GM12878 (cell line): ENCODE results near the gene AP2A2. TPM values are rescaled to one million over a fixed set of nuclear protein-coding genes. Genes with fewer than 3 reads are reported as not detected.

Source experiments
- ATAC-seq: fragments of 200-7000 bp; cut with Tn5 transposase; 3 replicates; pipeline ENCODE4 v1.9.1; 2020; ENCODE audit warnings: mild to moderate bottlenecking, moderate library complexity
- BruUV-seq: library from RNA; stranded (reverse); fragments of 400-500 nt; replicated peaks from 2 replicates; lab custom pipeline; 2021; lab: Mats Ljungman, UMichigan
- CTCF ChIA-PET: fragments of 300-600 bp; sonication (Branson Sonifier 250); formaldehyde crosslinking; extraction: SDS; loops from one replicate; lab custom pipeline; 2021; ENCODE audit warnings: inconsistent platforms; lab: Yijun Ruan, JAX
- POLR2A ChIA-PET: fragments of 350-600 bp; formaldehyde crosslinking; extraction: SDS; loops from one replicate; lab custom pipeline; 2021; ENCODE audit warnings: inconsistent platforms; lab: Charles Lee
- RAD21 ChIA-PET: fragments of 300-600 bp; sonication (Branson Sonifier 250); formaldehyde crosslinking; loops from one replicate; lab custom pipeline; 2023; ENCODE audit warnings: antibody characterized with exemption; ENCODE audit not compliant: unreplicated experiment; lab: Charles Lee
- SMC1A ChIA-PET: fragments of 300-600 bp; sonication (Branson Sonifier 250); formaldehyde crosslinking; loops from one replicate; lab custom pipeline; 2023; ENCODE audit not compliant: unreplicated experiment, uncharacterized antibody; lab: Charles Lee
- DNase-seq: peaks from one replicate; pipeline ENCODE4 v3.0.0-alpha.2; 2011; ENCODE audit warnings: low read depth, low spot score
- FAIRE-seq: peaks from 3 replicates; lab custom pipeline; 2011; peaks lifted over from hg19 to GRCh38; lab: Jason Lieb, UNC
- H2AFZ ChIP-seq: 2 replicates; pipeline ENCODE4 v1.6.0; 2011; ENCODE audit warnings: low read depth, low read length, control low read depth; ENCODE audit not compliant: control insufficient read depth
- H3K27ac ChIP-seq: 2 replicates; pipeline ENCODE4 v1.5.1; 2011; ENCODE audit warnings: control low read depth; ENCODE audit not compliant: control insufficient read depth, insufficient read depth
- H3K27me3 ChIP-seq, 2 experiments: replicated peaks in 1 of 2; 2 replicates each; pipeline versions ENCODE4 v1.6.0 to v1.6.1; 2011; ENCODE audit warnings: low read length in 1 of 2; ENCODE audit not compliant: control insufficient read depth in 2 of 2, insufficient read depth in 2 of 2
- H3K36me3 ChIP-seq, 2 experiments: 2 replicates each; pipeline ENCODE4 v1.5.1; 2011; ENCODE audit warnings: low read length in 1 of 2; ENCODE audit not compliant: control insufficient read depth in 2 of 2, insufficient read depth in 2 of 2
- H3K4me1 ChIP-seq: 2 replicates; pipeline ENCODE4 v1.6.1; 2011; ENCODE audit warnings: mild to moderate bottlenecking, low read length, moderate library complexity, mixed read lengths; ENCODE audit not compliant: control insufficient read depth, insufficient read depth
- H3K4me2 ChIP-seq: 2 replicates; pipeline ENCODE4 v1.6.0; 2011; ENCODE audit warnings: control low read depth; ENCODE audit not compliant: control insufficient read depth, insufficient read depth
- H3K4me3 ChIP-seq: fragments of 200-600 bp; sonication (generic); 2 replicates; pipeline ENCODE4 v1.5.1; 2016
- H3K79me2 ChIP-seq: 2 replicates; pipeline ENCODE4 v1.6.0; 2011; ENCODE audit warnings: low read length; ENCODE audit not compliant: control insufficient read depth, insufficient read depth
- H3K9ac ChIP-seq: 2 replicates; pipeline ENCODE4 v1.8.0; 2011; ENCODE audit warnings: low read length, control low read depth, mixed read lengths; ENCODE audit not compliant: control insufficient read depth, insufficient read depth
- H3K9me3 ChIP-seq: replicated peaks from 3 replicates; pipeline ENCODE4 v1.5.1; 2011; ENCODE audit warnings: mild to moderate bottlenecking, low read length; ENCODE audit not compliant: control insufficient read depth, insufficient read depth
- H4K20me1 ChIP-seq: 2 replicates; pipeline ENCODE4 v1.6.0; 2011; ENCODE audit not compliant: control insufficient read depth, insufficient read depth
- BMI1 ChIP-seq: fragments of 450-650 bp; IDR thresholded peaks from 2 replicates; pipeline ENCODE4 v1.6.1; 2016; ENCODE audit warnings: mild to moderate bottlenecking, moderate library complexity, borderline replicate concordance
- BRCA1 ChIP-seq: IDR thresholded peaks from 2 replicates; pipeline ENCODE4 v1.6.1; 2011; ENCODE audit warnings: low read depth, low read length, improper control_type of control experiment
- CEBPB ChIP-seq, 2 experiments: fragments of 150-350 bp in 1 of 2; IDR thresholded peaks; 2 replicates each; pipeline ENCODE4 v1.6.1; 2012 to 2014; ENCODE audit warnings: low read depth in 2 of 2, low read length in 2 of 2, borderline replicate concordance in 1 of 2, inconsistent platforms in 1 of 2
- CREB1 ChIP-seq: IDR thresholded peaks from 2 replicates; pipeline ENCODE4 v1.6.1; 2012; ENCODE audit warnings: low read depth, mild to moderate bottlenecking, inconsistent platforms
- HDAC6 ChIP-seq: fragments of 200-600 bp; sonication (generic); IDR thresholded peaks from one replicate; pipeline ENCODE4 v1.8.0; 2017; ENCODE audit warnings: antibody characterized with exemption; ENCODE audit not compliant: unreplicated experiment
- NFIC ChIP-seq: IDR thresholded peaks from 2 replicates; pipeline ENCODE4 v1.6.1; 2012; ENCODE audit warnings: low read depth, mild to moderate bottlenecking, inconsistent platforms, low read length, moderate library complexity
- PKNOX1 ChIP-seq: fragments of 450-650 bp; IDR thresholded peaks from 2 replicates; pipeline ENCODE4 v1.6.1; 2016; ENCODE audit warnings: mild to moderate bottlenecking
- RBBP5 ChIP-seq: fragments of 200-600 bp; sonication (generic); conservative IDR thresholded peaks from 2 replicates; pipeline ENCODE4 v1.6.1; 2016
- SMARCA5 ChIP-seq: fragments of 450-650 bp; IDR thresholded peaks from 2 replicates; pipeline ENCODE4 v1.6.1; 2017; ENCODE audit warnings: mild to moderate bottlenecking
- SREBF1 ChIP-seq: IDR thresholded peaks from 2 replicates; pipeline ENCODE4 v1.6.1; 2012; ENCODE audit warnings: mild to moderate bottlenecking, low read length
- ZNF592 ChIP-seq: fragments of 450-650 bp; IDR thresholded peaks from 2 replicates; pipeline ENCODE4 v1.6.1; 2017; ENCODE audit warnings: mild to moderate bottlenecking, moderate library complexity
- WGBS: methylation state at CpG from one replicate; pipeline ENCODE4 v1.1.6; 2016; ENCODE audit warnings: low lambda C conversion rate; ENCODE audit not compliant: insufficient replicate concordance, insufficient coverage; ENCODE audit errors: missing lambda C conversion rate; 5-methylcytosine and 5-hydroxymethylcytosine counted together
- in situ Hi-C: fragments of 300-500 bp; cut with MboI; formaldehyde crosslinking; loops from 9 replicates; pipeline ENCODE4 v1.14.3; 2018; ENCODE audit warnings: mixed read lengths
- intact Hi-C: fragments of 100-400 bp; cut with micrococcal nuclease; formaldehyde crosslinking; loops from one replicate; pipeline ENCODE4 v1.14.2; 2022; ENCODE audit not compliant: unreplicated experiment
- polyA plus RNA-seq, 11 experiments: library from polyadenylated mRNA; depleted of rRNA in 4 of 11; unstranded in 6 of 11; stranded (reverse) in 5 of 11; fragments of >200 nt; fragmentation: Nextera tagmentation in 4 of 11; fragmentation: Illumina TruSeq in 1 of 11; extraction: Ambion mirVana in 4 of 11; extraction: Trizol in 1 of 11; gene quantifications; 1 replicate in 1 of 11; 2 replicates in 10 of 11; pipeline versions ENCODE4 v1.2.1 to v1.2.3, GENCODE V29; 2011 to 2016; ENCODE audit warnings: inconsistent platforms in 2 of 11, missing spikeins in 2 of 11, low read depth in 1 of 11
- total RNA-seq, 4 experiments: library from RNA; depleted of rRNA in 3 of 4; stranded (reverse); fragments of >200 nt in 3 of 4; fragmentation: Illumina TruSeq in 1 of 4; extraction: Trizol in 1 of 4; gene quantifications; 2 replicates each; pipeline versions ENCODE4 v1.2.1 to v1.2.3, GENCODE V29; 2013 to 2021
- TF ChIP-seq, protein P1 (sequence below): fragments of 150-350 bp; IDR thresholded peaks from 2 replicates; pipeline ENCODE4 v1.6.1; 2016; ENCODE audit warnings: low read depth, low read length
- TF ChIP-seq, protein P2 (sequence below): fragments of 450-650 bp; IDR thresholded peaks from 2 replicates; pipeline ENCODE4 v1.6.1; 2017; ENCODE audit warnings: mild to moderate bottlenecking

AP2A2 gene
- total and polyA plus RNA-seq, 10 of the 15 experiments (the other 5 are each of a cell fraction or from before 2014, with no cell fraction given): 0.58 to 48.8 (median 18.2) TPM

DNA sequence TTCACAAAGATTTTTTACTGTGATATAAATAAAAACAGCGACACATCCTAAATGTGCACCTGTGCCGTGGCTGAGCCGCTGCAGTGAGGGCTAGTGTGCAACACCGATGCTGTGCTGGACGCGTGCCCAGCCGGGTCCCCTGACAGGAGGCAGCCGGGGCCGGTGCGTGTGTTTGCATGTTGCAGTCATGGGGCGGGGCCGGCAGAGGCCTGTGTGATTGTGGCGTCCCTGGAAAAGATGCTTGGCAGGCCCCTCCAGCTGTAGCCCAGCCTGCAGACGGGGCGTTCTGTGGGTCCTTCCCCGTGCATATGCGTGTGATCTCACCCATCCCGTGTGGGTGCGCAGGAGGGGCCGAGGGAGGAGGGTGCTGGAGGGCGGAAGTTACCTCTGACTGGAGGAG is 80.3 kb downstream of the AP2A2 start (continued):
- TF ChIP-seq, protein P1, sequence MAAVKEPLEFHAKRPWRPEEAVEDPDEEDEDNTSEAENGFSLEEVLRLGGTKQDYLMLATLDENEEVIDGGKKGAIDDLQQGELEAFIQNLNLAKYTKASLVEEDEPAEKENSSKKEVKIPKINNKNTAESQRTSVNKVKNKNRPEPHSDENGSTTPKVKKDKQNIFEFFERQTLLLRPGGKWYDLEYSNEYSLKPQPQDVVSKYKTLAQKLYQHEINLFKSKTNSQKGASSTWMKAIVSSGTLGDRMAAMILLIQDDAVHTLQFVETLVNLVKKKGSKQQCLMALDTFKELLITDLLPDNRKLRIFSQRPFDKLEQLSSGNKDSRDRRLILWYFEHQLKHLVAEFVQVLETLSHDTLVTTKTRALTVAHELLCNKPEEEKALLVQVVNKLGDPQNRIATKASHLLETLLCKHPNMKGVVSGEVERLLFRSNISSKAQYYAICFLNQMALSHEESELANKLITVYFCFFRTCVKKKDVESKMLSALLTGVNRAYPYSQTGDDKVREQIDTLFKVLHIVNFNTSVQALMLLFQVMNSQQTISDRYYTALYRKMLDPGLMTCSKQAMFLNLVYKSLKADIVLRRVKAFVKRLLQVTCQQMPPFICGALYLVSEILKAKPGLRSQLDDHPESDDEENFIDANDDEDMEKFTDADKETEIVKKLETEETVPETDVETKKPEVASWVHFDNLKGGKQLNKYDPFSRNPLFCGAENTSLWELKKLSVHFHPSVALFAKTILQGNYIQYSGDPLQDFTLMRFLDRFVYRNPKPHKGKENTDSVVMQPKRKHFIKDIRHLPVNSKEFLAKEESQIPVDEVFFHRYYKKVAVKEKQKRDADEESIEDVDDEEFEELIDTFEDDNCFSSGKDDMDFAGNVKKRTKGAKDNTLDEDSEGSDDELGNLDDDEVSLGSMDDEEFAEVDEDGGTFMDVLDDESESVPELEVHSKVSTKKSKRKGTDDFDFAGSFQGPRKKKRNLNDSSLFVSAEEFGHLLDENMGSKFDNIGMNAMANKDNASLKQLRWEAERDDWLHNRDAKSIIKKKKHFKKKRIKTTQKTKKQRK: no peak
- TF ChIP-seq PKNOX1 (no peak), SREBF1 (no peak), SMARCA5 (no peak), HDAC6 (no peak), BMI1 (no peak)
- TF ChIP-seq, all 136 proteins: peak for 0

DNA sequence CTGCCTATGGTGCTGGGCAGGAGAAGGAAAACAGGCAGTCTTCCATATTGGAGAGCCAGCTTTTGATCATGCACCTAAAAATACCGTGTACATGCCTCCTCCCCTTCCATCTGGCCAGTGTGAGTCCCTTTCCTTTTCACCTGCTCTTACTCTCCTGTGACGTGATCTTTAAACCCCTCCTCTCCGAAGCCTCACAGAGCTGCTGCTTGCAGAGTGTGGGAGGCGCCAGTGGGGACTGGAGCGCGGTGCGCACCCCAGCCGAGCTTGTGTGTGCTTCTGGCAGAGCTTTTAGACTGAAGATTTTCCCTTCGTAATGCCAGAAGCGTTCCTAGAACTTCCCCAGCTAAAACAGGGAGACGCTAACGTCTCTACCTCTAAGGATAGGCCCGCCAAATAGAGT is 81.1 kb downstream of the AP2A2 start:
- 98% methylated on average over 13 of the region's 13 CpGs for WGBS
- Histone ChIP-seq H3K36me3 (peaks cover 6 to 18% of the 10 kb centered on the region in 2 experiments; a peak in 3 of 4 replicates), H4K20me1 (no peaks in the 10 kb centered on the region), H3K9me3 (no peaks in the 10 kb centered on the region), H3K27me3 (no peaks in the 10 kb centered on the region), H3K4me1 (no peaks in the 10 kb centered on the region), H3K4me2 (no peak overlapping the region), H3K9ac (no peak overlapping the region), H3K27ac (no peak overlapping the region), H2AFZ (no peak overlapping the region), H3K79me2 (no peaks in the 10 kb centered on the region), H3K4me3 (no peak overlapping the region)
- POLR2A ChIA-PET: interaction anchor here (0.5 kb wide), 1 partner anchor 16 kb away, joined by 3 read pairs; no protein-coding TSS in a partner anchor
- in situ Hi-C loops (no loop called here), intact Hi-C loops (no loop called here)
- SMC1A ChIA-PET: no interaction called here
- no TSS peak for BruUV-seq
- DNase-seq (no peak), ATAC-seq (no peak), FAIRE-seq (no peak)
- CTCF ChIA-PET: no interaction called here
- RAD21 ChIA-PET: no interaction called here
- no peak for TF ChIP-seq BRCA1
- no peak for TF ChIP-seq ZNF592
- no peak for TF ChIP-seq CREB1
- TF ChIP-seq, protein P2, sequence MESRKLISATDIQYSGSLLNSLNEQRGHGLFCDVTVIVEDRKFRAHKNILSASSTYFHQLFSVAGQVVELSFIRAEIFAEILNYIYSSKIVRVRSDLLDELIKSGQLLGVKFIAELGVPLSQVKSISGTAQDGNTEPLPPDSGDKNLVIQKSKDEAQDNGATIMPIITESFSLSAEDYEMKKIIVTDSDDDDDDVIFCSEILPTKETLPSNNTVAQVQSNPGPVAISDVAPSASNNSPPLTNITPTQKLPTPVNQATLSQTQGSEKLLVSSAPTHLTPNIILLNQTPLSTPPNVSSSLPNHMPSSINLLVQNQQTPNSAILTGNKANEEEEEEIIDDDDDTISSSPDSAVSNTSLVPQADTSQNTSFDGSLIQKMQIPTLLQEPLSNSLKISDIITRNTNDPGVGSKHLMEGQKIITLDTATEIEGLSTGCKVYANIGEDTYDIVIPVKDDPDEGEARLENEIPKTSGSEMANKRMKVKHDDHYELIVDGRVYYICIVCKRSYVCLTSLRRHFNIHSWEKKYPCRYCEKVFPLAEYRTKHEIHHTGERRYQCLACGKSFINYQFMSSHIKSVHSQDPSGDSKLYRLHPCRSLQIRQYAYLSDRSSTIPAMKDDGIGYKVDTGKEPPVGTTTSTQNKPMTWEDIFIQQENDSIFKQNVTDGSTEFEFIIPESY: no peak
- TF ChIP-seq NFIC: no peak
- no peak for TF ChIP-seq RBBP5
- TF ChIP-seq SMARCA5: no peak
- TF ChIP-seq CEBPB (IDR thresholded peaks at IDR 0.05; ENCODE audit: borderline replicate concordance in 1 of 2, low read depth in 2 of 2, low read length in 2 of 2): no peak
